HEK293T (cell line): ENCODE data around the gene ALPG.
"Not testable (repeated sequence)": the region's sequence is repeated elsewhere in the genome, so short reads cannot be mapped to it uniquely, and the experiment has no call there.

Experiments used
- CTCF ChIA-PET: fragments of 350-600 bp; formaldehyde crosslinking; extraction: SDS; loops from one replicate; lab custom pipeline; 2021; ENCODE audit warnings: antibody characterized with exemption, inconsistent platforms; lab: Yijun Ruan, JAX
- POLR2A ChIA-PET: fragments of 350-600 bp; formaldehyde crosslinking; extraction: SDS; loops from one replicate; lab custom pipeline; 2020; ENCODE audit warnings: antibody characterized with exemption, inconsistent platforms; lab: Yijun Ruan, JAX
- DNase-seq: peaks from one replicate; pipeline ENCODE4 v3.0.0; 2012; ENCODE audit warnings: mixed read lengths; ENCODE audit errors: extremely low spot score
- ARNT ChIP-seq: fragments of 450-650 bp; IDR thresholded peaks from 2 replicates; pipeline ENCODE4 v1.6.1; 2017; ENCODE audit warnings: mild to moderate bottlenecking
- BHLHE40 ChIP-seq: fragments of 450-650 bp; IDR thresholded peaks from 2 replicates; pipeline ENCODE4 v1.6.1; 2016; ENCODE audit warnings: mild to moderate bottlenecking, moderate library complexity, borderline replicate concordance
- CTBP1 ChIP-seq: fragments of 450-650 bp; IDR thresholded peaks from 2 replicates; pipeline ENCODE4 v1.6.1; 2016; ENCODE audit warnings: borderline replicate concordance
- ELF4 ChIP-seq: fragments of 450-650 bp; IDR thresholded peaks from 2 replicates; pipeline ENCODE4 v1.6.1; 2017; ENCODE audit warnings: antibody characterized with exemption
- FOXA1 ChIP-seq: fragments of 450-650 bp; IDR thresholded peaks from 2 replicates; pipeline ENCODE4 v1.6.1; 2016; ENCODE audit warnings: mild to moderate bottlenecking
- FOXK2 ChIP-seq: fragments of 450-650 bp; IDR thresholded peaks from 2 replicates; pipeline ENCODE4 v1.6.1; 2016; ENCODE audit warnings: mild to moderate bottlenecking
- FOXM1 ChIP-seq: fragments of 450-650 bp; IDR thresholded peaks from 2 replicates; pipeline ENCODE4 v1.6.1; 2017; ENCODE audit warnings: mild to moderate bottlenecking, borderline replicate concordance
- HDGF ChIP-seq: fragments of 450-650 bp; IDR thresholded peaks from 2 replicates; pipeline ENCODE4 v1.6.1; 2017; ENCODE audit warnings: antibody characterized with exemption, borderline replicate concordance
- L3MBTL2 ChIP-seq: fragments of 450-650 bp; conservative IDR thresholded peaks from 2 replicates; pipeline ENCODE4 v1.6.1; 2016; ENCODE audit warnings: mild to moderate bottlenecking
- LEF1 ChIP-seq: fragments of 450-650 bp; IDR thresholded peaks from 2 replicates; pipeline ENCODE4 v1.6.1; 2017; ENCODE audit warnings: mild to moderate bottlenecking, borderline replicate concordance
- NFRKB ChIP-seq: fragments of 450-650 bp; IDR thresholded peaks from 2 replicates; pipeline ENCODE4 v1.6.1; 2016; ENCODE audit warnings: mild to moderate bottlenecking, moderate library complexity
- PKNOX1 ChIP-seq: fragments of 450-650 bp; IDR thresholded peaks from 2 replicates; pipeline ENCODE4 v1.6.1; 2016
- SP1 ChIP-seq: fragments of 450-650 bp; IDR thresholded peaks from 2 replicates; pipeline ENCODE4 v1.6.1; 2017
- SUZ12 ChIP-seq: fragments of 450-650 bp; IDR thresholded peaks from 2 replicates; pipeline ENCODE4 v1.6.1; 2016; ENCODE audit warnings: mild to moderate bottlenecking
- TARDBP ChIP-seq: fragments of 450-650 bp; IDR thresholded peaks from 2 replicates; pipeline ENCODE4 v1.6.1; 2016
- ZNF384 ChIP-seq: fragments of 450-650 bp; IDR thresholded peaks from 2 replicates; pipeline ENCODE4 v1.6.1; 2016

ALPG gene

GRCh38 chr2:232421189-232421785, 14.6 kb downstream of the ALPG start:
- TF ChIP-seq BHLHE40 (no peak), LEF1 (no peak), FOXK2 (no peak), FOXM1 (no peak)
- no peak for DNase-seq
- ChIA-PET CTCF (interaction anchor here (1.0 kb wide), 1 partner anchor 14 kb away, joined by 3 read pairs; no protein-coding TSS in a partner anchor), POLR2A (no interaction called here)

GRCh38 chr2:232422051-232422450, 15.4 kb downstream of the ALPG start:
- POLR2A ChIA-PET = no interaction called here
- CTCF ChIA-PET = no interaction called here
- no peak for TF ChIP-seq SP1
- TF ChIP-seq SUZ12 = no peak
- TF ChIP-seq NFRKB = no peak
- TF ChIP-seq CTBP1 = no peak
- no peak for DNase-seq

GRCh38 chr2:232422996-232423395, 16.4 kb downstream of the ALPG start:
- CTCF ChIA-PET, DNase-seq, POLR2A ChIA-PET: not testable (repeated sequence)

- CTCF ChIA-PET, DNase-seq, POLR2A ChIA-PET: not testable (repeated sequence)
Observed at GRCh38 chr2:232423407-232423806, 16.8 kb downstream of the ALPG start.

GRCh38 chr2:232431705-232432590, 25.3 kb downstream of the ALPG start:
- TF ChIP-seq ELF4 (no peak), SP1 (no peak), ARNT (no peak), ZNF384 (no peak), LEF1 (no peak), TARDBP (no peak), HDGF (no peak), SUZ12 (no peak), BHLHE40 (no peak), FOXA1 (no peak)
- DNase-seq = no peak
- CTCF ChIA-PET = no interaction called here
- POLR2A ChIA-PET = no interaction called here

GRCh38 chr2:232432598-232433184, 26.0 kb downstream of the ALPG start:
- TF ChIP-seq FOXM1 = no peak
- no peak for TF ChIP-seq ARNT
- TF ChIP-seq TARDBP = no peak
- no peak for TF ChIP-seq SUZ12
- TF ChIP-seq ELF4 = no peak
- no peak for TF ChIP-seq HDGF
- TF ChIP-seq L3MBTL2 = no peak
- no peak for TF ChIP-seq CTBP1
- no peak for TF ChIP-seq FOXK2
- no peak for TF ChIP-seq NFRKB
- TF ChIP-seq ZNF384 = no peak
- no peak for TF ChIP-seq LEF1
- no peak for TF ChIP-seq PKNOX1
- TF ChIP-seq FOXA1 = no peak
- no peak for TF ChIP-seq SP1
- TF ChIP-seq BHLHE40 = no peak
- DNase-seq = no peak
- CTCF ChIA-PET = no interaction called here
- POLR2A ChIA-PET = no interaction called here

- CTCF ChIA-PET = interaction anchor here (1.5 kb wide), 1 partner anchor 533 kb away, joined by 8 read pairs; no protein-coding TSS in a partner anchor
- POLR2A ChIA-PET, DNase-seq: not testable (repeated sequence)
Observed at GRCh38 chr2:232433622-232434021, 27.0 kb downstream of the ALPG start.

- CTCF ChIA-PET = interaction anchor here (1.1 to 1.5 kb wide), 3 partner anchors 67 to 534 kb away, joined by 3 to 8 read pairs (median 4); no protein-coding TSS in a partner anchor
- TF ChIP-seq ARNT = no peak
- TF ChIP-seq NFRKB = no peak
- no peak for TF ChIP-seq FOXK2
- no peak for TF ChIP-seq SUZ12
- TF ChIP-seq FOXM1 = no peak
- TF ChIP-seq SP1 = no peak
- no peak for TF ChIP-seq ZNF384
- TF ChIP-seq PKNOX1 = no peak
- TF ChIP-seq TARDBP = no peak
- no peak for TF ChIP-seq CTBP1
- TF ChIP-seq L3MBTL2 = no peak
- TF ChIP-seq HDGF = no peak
- TF ChIP-seq LEF1 = no peak
- TF ChIP-seq ELF4 = no peak
- TF ChIP-seq FOXA1 = no peak
- no peak for TF ChIP-seq BHLHE40
Observed at GRCh38 chr2:232434091-232434490, 27.4 kb downstream of the ALPG start.

More at GRCh38 chr2:232434091-232434490, 27.4 kb downstream of the ALPG start:
- no peak for DNase-seq
- POLR2A ChIA-PET = no interaction called here
